IMR-90 (cell line): Measurements from ENCODE around the gene HS6ST3. TPM values are rescaled to one million over a fixed set of nuclear protein-coding genes. Genes with fewer than 3 reads are reported as not detected.

Source experiments
- ATAC-seq: fragments of 200-7000 bp; cut with Tn5 transposase; 2 replicates; pipeline ENCODE4 v1.9.1; 2020; ENCODE audit warnings: low read depth, mild to moderate bottlenecking, moderate library complexity
- BruUV-seq: library from RNA; stranded (reverse); fragments of 400-500 nt; replicated peaks from 2 replicates; lab custom pipeline; 2021; lab: Mats Ljungman, UMichigan
- CTCF ChIA-PET: fragments of 300-600 bp; formaldehyde crosslinking; extraction: SDS; loops from one replicate; lab custom pipeline; 2021; ENCODE audit warnings: antibody characterized with exemption; lab: Yijun Ruan, JAX
- POLR2A ChIA-PET: fragments of 300-600 bp; sonication (Branson Sonifier 250); formaldehyde crosslinking; loops from one replicate; lab custom pipeline; 2022; ENCODE audit warnings: antibody characterized with exemption; ENCODE audit not compliant: unreplicated experiment; lab: Charles Lee
- DNase-seq: peaks from one replicate; pipeline ENCODE4 v3.0.0; 2013
- H2AFZ ChIP-seq: replicated peaks from 2 replicates; pipeline ENCODE3; 2013; ENCODE audit warnings: low read length, mild to moderate bottlenecking; ENCODE audit not compliant: poor library complexity
- H2AK5ac ChIP-seq: 2 replicates; pipeline ENCODE4 v1.6.1; 2013; ENCODE audit warnings: low read depth, low read length, inconsistent platforms
- H2AK9ac ChIP-seq: replicated peaks from 2 replicates; pipeline ENCODE3; 2013; ENCODE audit warnings: mild to moderate bottlenecking, low read depth, low read length, moderate library complexity; ENCODE audit not compliant: poor library complexity
- H2BK120ac ChIP-seq: 2 replicates; pipeline ENCODE4 v1.6.1; 2013; ENCODE audit warnings: low read depth, low read length, inconsistent platforms
- H2BK15ac ChIP-seq: 3 replicates; pipeline ENCODE4 v1.6.1; 2013; ENCODE audit warnings: low read depth, low read length, inconsistent platforms
- H2BK20ac ChIP-seq: 2 replicates; pipeline ENCODE4 v1.6.1; 2013; ENCODE audit warnings: low read depth, mild to moderate bottlenecking, inconsistent platforms, low read length, moderate library complexity
- H2BK5ac ChIP-seq: 2 replicates; pipeline ENCODE4 v1.6.1; 2013; ENCODE audit warnings: mild to moderate bottlenecking, low read depth, low read length, inconsistent platforms; ENCODE audit not compliant: poor library complexity, severe bottlenecking
- H3K14ac ChIP-seq: replicated peaks from 2 replicates; pipeline ENCODE4 v1.6.1; 2013; ENCODE audit warnings: low read depth, low read length, inconsistent platforms
- H3K18ac ChIP-seq: 2 replicates; pipeline ENCODE4 v1.6.1; 2013; ENCODE audit warnings: low read depth, low read length, control low read depth
- H3K23ac ChIP-seq: 2 replicates; pipeline ENCODE4 v1.6.1; 2013; ENCODE audit warnings: low read depth, low read length, inconsistent platforms
- H3K27ac ChIP-seq: 2 replicates; pipeline ENCODE4 v1.5.1; 2013; ENCODE audit warnings: mild to moderate bottlenecking, control low read depth, low read length; ENCODE audit not compliant: insufficient read depth
- H3K27me3 ChIP-seq: 2 replicates; pipeline ENCODE4 v1.6.1; 2013; ENCODE audit warnings: low read length; ENCODE audit not compliant: control insufficient read depth, insufficient read depth
- H3K36me3 ChIP-seq: 2 replicates; pipeline ENCODE4 v1.6.1; 2013; ENCODE audit warnings: low read length, mixed read lengths; ENCODE audit not compliant: control insufficient read depth, insufficient read depth
- H3K4ac ChIP-seq: 2 replicates; pipeline ENCODE4 v1.6.1; 2013; ENCODE audit warnings: low read depth, low read length, inconsistent platforms
- H3K4me1 ChIP-seq: 2 replicates; pipeline ENCODE4 v1.6.1; 2013; ENCODE audit warnings: low read length, mixed read lengths; ENCODE audit not compliant: control insufficient read depth, insufficient read depth
- H3K4me2 ChIP-seq: 2 replicates; pipeline ENCODE4 v1.6.1; 2013; ENCODE audit warnings: low read depth, mild to moderate bottlenecking, control low read depth, low read length, moderate library complexity
- H3K4me3 ChIP-seq: 2 replicates; pipeline ENCODE4 v1.5.1; 2013; ENCODE audit warnings: low read depth, mild to moderate bottlenecking, control low read depth, low read length, moderate library complexity; ENCODE audit not compliant: insufficient read depth
- H3K56ac ChIP-seq: 2 replicates; pipeline ENCODE4 v1.6.1; 2013; ENCODE audit warnings: low read length, inconsistent platforms; ENCODE audit not compliant: insufficient read depth; ENCODE audit errors: extremely low read depth
- H3K79me1 ChIP-seq, 2 experiments: 2 replicates each; pipeline ENCODE4 v1.6.1; 2013; ENCODE audit warnings: low read length in 2 of 2, inconsistent platforms in 1 of 2, low read depth in 1 of 2
- H3K9ac ChIP-seq: 2 replicates; pipeline ENCODE4 v1.6.1; 2013; ENCODE audit warnings: low read depth, low read length, control low read depth
- H3K9me1 ChIP-seq: 2 replicates; pipeline ENCODE4 v1.6.1; 2013; ENCODE audit warnings: low read length, inconsistent platforms; ENCODE audit not compliant: insufficient read depth
- H3K9me3 ChIP-seq: 2 replicates; pipeline ENCODE4 v1.6.1; 2013; ENCODE audit warnings: low read length; ENCODE audit not compliant: control insufficient read depth, insufficient read depth
- H4K20me1 ChIP-seq: 2 replicates; pipeline ENCODE4 v1.6.1; 2013; ENCODE audit warnings: low read length, inconsistent platforms; ENCODE audit not compliant: insufficient read depth
- H4K5ac ChIP-seq: 2 replicates; pipeline ENCODE4 v1.6.1; 2013; ENCODE audit warnings: mild to moderate bottlenecking, low read depth, low read length, control low read depth
- H4K8ac ChIP-seq, 2 experiments: 2 replicates each; pipeline ENCODE4 v1.6.1; 2013; ENCODE audit warnings: low read depth in 2 of 2, low read length in 2 of 2, control low read depth in 1 of 2, inconsistent platforms in 1 of 2
- H4K91ac ChIP-seq: 2 replicates; pipeline ENCODE4 v1.6.1; 2013; ENCODE audit warnings: low read depth, low read length, inconsistent platforms; ENCODE audit not compliant: insufficient read depth
- CTCF ChIP-seq: conservative IDR thresholded peaks from 2 replicates; pipeline ENCODE4 v1.5.1; 2012; ENCODE audit warnings: mild to moderate bottlenecking, low read depth, low read length, improper control_type of control experiment
- ELK1 ChIP-seq: fragments of 150-350 bp; IDR thresholded peaks from 2 replicates; pipeline ENCODE4 v1.6.1; 2016; ENCODE audit warnings: low read depth, mild to moderate bottlenecking, low read length, moderate library complexity, borderline replicate concordance
- RAD21 ChIP-seq: IDR thresholded peaks from 2 replicates; pipeline ENCODE4 v1.6.1; 2012; ENCODE audit warnings: low read length, improper control_type of control experiment
- USF2 ChIP-seq: fragments of 150-350 bp; IDR thresholded peaks from 2 replicates; pipeline ENCODE4 v1.6.1; 2017; ENCODE audit warnings: mild to moderate bottlenecking, antibody characterized with exemption, low read length, low read depth
- WGBS, 2 experiments: methylation state at CpG; one replicate each; pipeline versions ENCODE4 v1.1.5 to v1.1.7; 2013; ENCODE audit warnings: missing lambda C conversion rate in 2 of 2; ENCODE audit not compliant: insufficient read length in 1 of 2; ENCODE audit errors: extremely low coverage in 2 of 2; 5-methylcytosine and 5-hydroxymethylcytosine counted together
- dilution Hi-C: fragments of 300-500 bp; cut with HindIII; formaldehyde crosslinking; loops from one replicate; pipeline ENCODE4 v1.14.3; 2018; ENCODE audit warnings: low sequenced_read_pairs; ENCODE audit not compliant: unreplicated experiment
- in situ Hi-C: fragments of 300-500 bp; cut with MboI; formaldehyde crosslinking; loops from 3 replicates; pipeline ENCODE4 v1.14.3; 2019; ENCODE audit warnings: low sequenced_read_pairs, inconsistent platforms, mixed read lengths
- intact Hi-C: fragments of 100-400 bp; cut with micrococcal nuclease; formaldehyde crosslinking; loops from 2 replicates; pipeline ENCODE4 v1.10.0; 2022
- polyA plus RNA-seq, 3 experiments: library from polyadenylated mRNA; depleted of rRNA; stranded (reverse); fragments of >200 nt; gene quantifications; 2 replicates each; pipeline ENCODE4 v1.2.3, GENCODE V29; 2012; ENCODE audit warnings: low replicate concordance in 1 of 3
- total RNA-seq: library from RNA; depleted of rRNA; stranded (reverse); fragments of >200 nt; gene quantifications from 2 replicates; pipeline ENCODE4 v1.2.3, GENCODE V29; 2012

HS6ST3 gene
- total and polyA plus RNA-seq, 2 of the 4 experiments (the other 2 are of a cell fraction) = not detected

GRCh38 chr13:96081888-96082287 lies 8.0 kb upstream of the HS6ST3 start:
- Histone ChIP-seq H3K4ac (no peak overlapping the region), H3K27ac (no peak overlapping the region), H3K36me3 (no peaks in the 10 kb centered on the region), H3K18ac (no peak overlapping the region), H4K5ac (no peak overlapping the region), H3K9me1 (no peaks in the 10 kb centered on the region), H3K56ac (no peak overlapping the region), H2BK20ac (no peak overlapping the region), H2BK120ac (no peak overlapping the region), H2BK15ac (no peak overlapping the region), H3K4me1 (no peaks in the 10 kb centered on the region), H3K23ac (no peak overlapping the region), H2AK9ac (no peak overlapping the region), H2AK5ac (no peak overlapping the region), H3K14ac (no peak overlapping the region), H2AFZ (no peak overlapping the region), H3K4me2 (no peak overlapping the region), H4K20me1 (no peaks in the 10 kb centered on the region), H4K91ac (no peak overlapping the region), H3K9ac (no peak overlapping the region), H2BK5ac (no peak overlapping the region), H3K4me3 (no peak overlapping the region), H3K79me1 (no peaks in the 10 kb centered on the region), H4K8ac (no peak overlapping the region), H3K27me3 (peaks cover 8% of the 10 kb centered on the region), H3K9me3 (no peaks in the 10 kb centered on the region)
- dilution Hi-C loops (no loop called here), in situ Hi-C loops (no loop called here), intact Hi-C loops (no loop called here)
- DNase-seq (no peak), ATAC-seq (no peak)
- TF ChIP-seq RAD21 (no peak), ELK1 (no peak), USF2 (no peak), CTCF (no peak)
- WGBS, 2 experiments = no CpG with 5 or more reads among the region's 2 CpGs
- ChIA-PET CTCF (no interaction called here), POLR2A (no interaction called here)
- BruUV-seq = no TSS peak
